Suprapubic skin (tissue), 4 donors: ENCODE results near the gene CERS2.

Source experiments
- POLR2A ChIP-seq, 2 donors: fragments of 450-650 bp; IDR thresholded peaks; one replicate each; pipeline ENCODE4 v1.6.1; 2017; ENCODE audit warnings: antibody characterized with exemption in 2 of 2, mild to moderate bottlenecking in 2 of 2, moderate library complexity in 2 of 2
- POLR2AphosphoS5 ChIP-seq, 3 donors: sonication (generic); formaldehyde crosslinking; IDR thresholded peaks; one replicate each; pipeline ENCODE4 v1.6.1; 2017; ENCODE audit warnings: antibody characterized with exemption in 3 of 3
- TF ChIP-seq, protein P1 (sequence below), 2 donors: fragments of 200-600 bp in 1 of 2; fragments of 450-650 bp in 1 of 2; sonication (generic) in 1 of 2; IDR thresholded peaks; one replicate each; pipeline ENCODE4 v1.5.1; 2016 to 2019; ENCODE audit warnings: antibody characterized with exemption in 2 of 2, mild to moderate bottlenecking in 1 of 2, moderate library complexity in 1 of 2

DNA sequence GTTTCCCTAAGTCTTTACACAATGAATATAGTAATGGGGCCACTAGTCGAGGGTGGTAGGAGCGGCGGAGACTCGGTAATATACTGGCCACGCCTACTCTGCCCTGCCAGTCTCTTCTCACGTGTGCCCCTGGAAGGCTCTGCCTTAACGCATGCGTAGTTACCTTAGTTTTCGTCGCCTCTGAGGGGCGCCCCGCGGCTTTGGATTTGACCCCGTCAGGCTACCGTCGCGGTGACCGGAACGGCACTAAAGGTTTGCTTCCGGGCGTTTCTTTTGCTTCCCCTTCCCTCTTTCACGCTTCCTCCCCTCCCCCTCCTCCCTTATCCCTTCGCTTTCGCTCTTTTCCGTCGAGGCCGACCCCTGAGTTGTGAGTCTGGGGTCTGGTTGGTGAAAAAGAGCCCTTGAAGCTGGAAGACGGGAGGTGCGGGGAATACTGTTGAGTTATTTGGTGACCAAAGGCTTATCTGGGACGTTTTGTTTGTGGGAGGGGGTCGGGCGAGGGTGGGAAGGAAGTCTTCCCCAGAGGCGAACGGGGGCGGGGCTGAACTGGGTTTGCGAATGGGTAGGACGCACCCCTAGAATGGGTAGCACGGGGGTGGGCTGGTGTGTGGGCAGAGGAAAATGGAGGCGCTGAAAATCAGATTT is 48.4 kb downstream of the CERS2 start, which contains the start of gene SETDB1:
- TF ChIP-seq, protein P1, sequence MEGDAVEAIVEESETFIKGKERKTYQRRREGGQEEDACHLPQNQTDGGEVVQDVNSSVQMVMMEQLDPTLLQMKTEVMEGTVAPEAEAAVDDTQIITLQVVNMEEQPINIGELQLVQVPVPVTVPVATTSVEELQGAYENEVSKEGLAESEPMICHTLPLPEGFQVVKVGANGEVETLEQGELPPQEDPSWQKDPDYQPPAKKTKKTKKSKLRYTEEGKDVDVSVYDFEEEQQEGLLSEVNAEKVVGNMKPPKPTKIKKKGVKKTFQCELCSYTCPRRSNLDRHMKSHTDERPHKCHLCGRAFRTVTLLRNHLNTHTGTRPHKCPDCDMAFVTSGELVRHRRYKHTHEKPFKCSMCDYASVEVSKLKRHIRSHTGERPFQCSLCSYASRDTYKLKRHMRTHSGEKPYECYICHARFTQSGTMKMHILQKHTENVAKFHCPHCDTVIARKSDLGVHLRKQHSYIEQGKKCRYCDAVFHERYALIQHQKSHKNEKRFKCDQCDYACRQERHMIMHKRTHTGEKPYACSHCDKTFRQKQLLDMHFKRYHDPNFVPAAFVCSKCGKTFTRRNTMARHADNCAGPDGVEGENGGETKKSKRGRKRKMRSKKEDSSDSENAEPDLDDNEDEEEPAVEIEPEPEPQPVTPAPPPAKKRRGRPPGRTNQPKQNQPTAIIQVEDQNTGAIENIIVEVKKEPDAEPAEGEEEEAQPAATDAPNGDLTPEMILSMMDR (IDR thresholded peaks at IDR 0.05) = no peak
- peak in 2 of 3 donors; percentile 56 to 89 for TF ChIP-seq POLR2AphosphoS5 (IDR thresholded peaks at IDR 0.05)
- peak in 1 of 2 donors; percentile 21 for TF ChIP-seq POLR2A (IDR thresholded peaks at IDR 0.05)
